Kidney epithelial cell (primary cell): ENCODE measurements around the gene NRAP. TPM values are rescaled to one million over a fixed set of nuclear protein-coding genes. Genes with fewer than 3 reads are reported as not detected.

Source experiments
- DNase-seq: peaks from one replicate; pipeline ENCODE4 v3.0.0-alpha.2; 2010; ENCODE audit warnings: low read depth
- H3K27me3 ChIP-seq: 2 replicates; pipeline ENCODE4 v1.6.0; 2011; ENCODE audit warnings: low read length; ENCODE audit not compliant: control insufficient read depth, insufficient read depth
- H3K36me3 ChIP-seq: 2 replicates; pipeline ENCODE4 v1.5.1; 2011; ENCODE audit warnings: low read length; ENCODE audit not compliant: control insufficient read depth, insufficient read depth
- H3K4me3 ChIP-seq: 2 replicates; pipeline ENCODE4 v1.5.1; 2011; ENCODE audit warnings: low read depth, mild to moderate bottlenecking, control low read depth, low read length
- CTCF ChIP-seq: IDR thresholded peaks from 2 replicates; pipeline ENCODE4 v1.5.1; 2011; ENCODE audit warnings: mild to moderate bottlenecking, moderate library complexity, low read length, control low read depth, inconsistent platforms; ENCODE audit not compliant: insufficient read depth, poor library complexity, severe bottlenecking
- total RNA-seq: library from RNA; depleted of rRNA; stranded (reverse); fragments of >200 nt; gene quantifications from 2 replicates; pipeline ENCODE4 v1.2.3, GENCODE V29; 2015

The NRAP gene
- total RNA-seq, 1 donor from 2014 or later = not detected

DNA sequence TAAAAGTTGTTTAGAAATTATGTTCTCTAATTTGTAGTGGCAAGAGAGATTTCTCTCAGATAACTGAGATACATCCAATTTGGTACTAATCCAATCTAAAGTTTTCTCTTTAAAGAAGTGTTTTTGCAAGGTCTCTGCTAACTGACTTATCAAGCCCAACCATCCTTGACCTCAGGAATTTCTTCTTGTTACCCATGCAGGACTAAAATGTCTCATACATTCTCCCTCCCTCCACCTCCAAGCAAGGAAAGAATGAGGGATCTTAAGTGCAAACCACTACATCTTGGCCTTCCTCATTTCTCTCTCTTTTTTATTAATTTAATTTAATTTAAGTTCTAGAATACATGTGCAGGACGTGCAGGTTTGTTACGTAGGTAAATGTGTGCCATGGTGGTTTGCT lies 12.8 kb downstream of the NRAP start:
- Histone ChIP-seq H3K36me3 (no peaks in the 10 kb centered on the region), H3K27me3 (no peaks in the 10 kb centered on the region), H3K4me3 (no peak overlapping the region)
- TF ChIP-seq CTCF = no peak
- DNase-seq = no peak

- TF ChIP-seq CTCF = no peak
- no peaks in the 10 kb centered on the region for H3K36me3 ChIP-seq
- no peak for DNase-seq
- H3K4me3 ChIP-seq = no peak overlapping the region
- no peaks in the 10 kb centered on the region for H3K27me3 ChIP-seq
Observed at GRCh38 chr10:113650172-113650571, 13.7 kb downstream of the NRAP start.

- DNase-seq = no peak
- Histone ChIP-seq H3K4me3 (no peak overlapping the region), H3K36me3 (no peaks in the 10 kb centered on the region), H3K27me3 (no peaks in the 10 kb centered on the region)
- no peak for TF ChIP-seq CTCF
Observed at GRCh38 chr10:113648478-113648877, 15.4 kb downstream of the NRAP start.

GRCh38 chr10:113647812-113648211 lies 16.0 kb downstream of the NRAP start:
- Histone ChIP-seq H3K36me3 (no peaks in the 10 kb centered on the region), H3K4me3 (no peak overlapping the region), H3K27me3 (no peaks in the 10 kb centered on the region)
- TF ChIP-seq CTCF = no peak
- DNase-seq = no peak

DNA sequence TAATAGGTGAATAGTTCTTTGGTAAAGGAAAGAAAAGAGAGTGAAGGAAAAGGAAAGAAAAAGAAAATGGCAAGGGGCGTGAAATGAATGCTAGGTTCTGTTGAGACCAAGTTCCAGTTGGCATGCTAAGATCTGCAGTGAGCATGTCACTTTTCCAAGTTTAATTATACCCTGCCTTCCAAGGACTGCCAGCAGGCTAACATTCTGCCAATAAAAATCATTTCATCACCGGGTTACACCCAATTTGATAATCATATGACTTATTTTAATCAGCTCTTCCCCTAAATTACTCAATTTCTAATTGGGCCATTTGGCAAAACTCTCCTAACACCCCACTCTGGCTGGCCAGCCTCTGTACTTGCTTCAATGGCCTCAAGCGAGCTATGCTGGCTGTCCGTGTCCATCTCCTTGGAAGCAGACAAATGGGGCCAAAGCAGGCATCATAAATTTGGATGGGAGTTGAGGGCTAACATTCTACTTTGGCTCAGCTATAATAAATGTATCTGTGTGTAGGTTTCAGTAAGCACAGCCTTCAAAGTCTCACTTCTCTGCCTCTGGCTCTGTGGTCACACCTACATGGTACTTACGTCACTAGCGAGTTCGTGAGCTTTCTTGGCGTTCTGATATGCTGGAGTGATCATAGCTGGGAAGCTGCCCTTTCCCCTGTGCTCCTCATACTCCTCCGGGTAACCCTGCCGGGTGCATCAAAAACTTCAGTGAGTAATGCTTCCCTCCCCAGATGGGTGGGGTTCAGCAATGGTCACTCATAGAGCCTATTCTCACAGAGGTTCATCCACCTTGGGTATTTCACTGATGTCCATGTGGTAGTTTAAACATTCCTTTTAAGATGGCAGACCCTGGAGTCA lies 17.3 kb downstream of the NRAP start:
- Histone ChIP-seq H3K4me3 (no peak overlapping the region), H3K27me3 (no peaks in the 10 kb centered on the region), H3K36me3 (no peaks in the 10 kb centered on the region)
- TF ChIP-seq CTCF = no peak
- DNase-seq = no peak
